ENCODE measurements around the gene NR5A1.
A peak's percentile ranks its signal among the peaks of the same experiment; 100 is the strongest.

Gene NR5A1

GRCh38 chr9:124486778-124487259 lies 20.4 kb downstream of the NR5A1 start:
- no peak overlapping the region for H3K9ac ChIP-seq (ENCODE audit: low read depth, low read length)
- H3K4me3 ChIP-seq (ENCODE audit: low read length): no peak overlapping the region
- H3K36me3 ChIP-seq (ENCODE audit: insufficient read depth, low read length): no peaks in the 10 kb centered on the region
- H3K4me1 ChIP-seq (ENCODE audit: control insufficient read depth, insufficient read depth, low read length): no peaks in the 10 kb centered on the region
- no peak overlapping the region for H3K4me2 ChIP-seq (ENCODE audit: low read length)
- H3K9me3 ChIP-seq (replicated peaks; ENCODE audit: low read length): no peaks in the 10 kb centered on the region
- peaks cover 71% of the 10 kb centered on the region for H3K27me3 ChIP-seq (ENCODE audit: control insufficient read depth, insufficient read depth, low read length)

- Histone ChIP-seq H3K9me3 (replicated peaks; ENCODE audit: low read length) (no peaks in the 10 kb centered on the region), H3K4me1 (ENCODE audit: control insufficient read depth, insufficient read depth, low read length) (no peaks in the 10 kb centered on the region), H3K4me2 (ENCODE audit: low read length) (no peak overlapping the region), H3K27me3 (ENCODE audit: control insufficient read depth, insufficient read depth, low read length) (peaks cover 76% of the 10 kb centered on the region), H3K9ac (ENCODE audit: low read depth, low read length) (no peak overlapping the region), H3K36me3 (ENCODE audit: insufficient read depth, low read length) (no peaks in the 10 kb centered on the region), H3K4me3 (ENCODE audit: low read length) (no peak overlapping the region)
These were observed 21.3 kb downstream of the NR5A1 start for GRCh38 chr9:124485936-124486335.

DNA sequence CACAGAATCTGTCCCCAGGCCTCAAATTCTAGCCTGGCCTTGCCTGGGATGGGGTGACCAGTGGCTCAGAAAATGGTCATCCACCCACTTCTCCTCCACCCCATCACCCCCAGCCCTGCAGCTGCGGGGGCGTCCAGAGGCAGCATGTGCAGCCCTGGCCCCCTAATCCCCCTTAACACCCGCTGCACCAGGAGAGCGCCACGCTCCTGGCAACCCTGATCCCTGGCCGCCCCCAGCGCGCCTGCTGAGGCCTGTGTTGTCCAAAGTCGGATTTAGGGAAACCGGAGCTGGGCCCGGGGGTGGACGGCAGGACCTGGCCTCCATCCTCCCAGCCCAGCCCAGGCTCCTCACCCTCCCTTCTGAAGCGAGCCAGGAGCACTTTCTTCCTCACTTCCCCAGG lies 22.0 kb downstream of the NR5A1 start:
- no peak overlapping the region for H3K4me2 ChIP-seq (ENCODE audit: low read length)
- no peaks in the 10 kb centered on the region for H3K36me3 ChIP-seq (ENCODE audit: insufficient read depth, low read length)
- no peak overlapping the region for H3K4me3 ChIP-seq (ENCODE audit: low read length)
- H3K9me3 ChIP-seq (replicated peaks; ENCODE audit: low read length): no peaks in the 10 kb centered on the region
- no peaks in the 10 kb centered on the region for H3K4me1 ChIP-seq (ENCODE audit: control insufficient read depth, insufficient read depth, low read length)
- no peak overlapping the region for H3K9ac ChIP-seq (ENCODE audit: low read depth, low read length)
- H3K27me3 ChIP-seq (ENCODE audit: control insufficient read depth, insufficient read depth, low read length): peaks cover 76% of the 10 kb centered on the region

GRCh38 chr9:124483481-124483880 lies 23.7 kb downstream of the NR5A1 start:
- no peak overlapping the region for H3K4me3 ChIP-seq (ENCODE audit: low read length)
- H3K9ac ChIP-seq (ENCODE audit: low read depth, low read length): no peak overlapping the region
- peaks cover 77% of the 10 kb centered on the region for H3K27me3 ChIP-seq (ENCODE audit: control insufficient read depth, insufficient read depth, low read length)
- H3K36me3 ChIP-seq (ENCODE audit: insufficient read depth, low read length): no peaks in the 10 kb centered on the region
- no peaks in the 10 kb centered on the region for H3K9me3 ChIP-seq (replicated peaks; ENCODE audit: low read length)
- no peaks in the 10 kb centered on the region for H3K4me1 ChIP-seq (ENCODE audit: control insufficient read depth, insufficient read depth, low read length)
- H3K4me2 ChIP-seq (ENCODE audit: low read length): no peak overlapping the region

GRCh38 chr9:124482431-124483031 lies 24.7 kb downstream of the NR5A1 start:
- Histone ChIP-seq H3K4me3 (ENCODE audit: low read length) (no peak overlapping the region), H3K4me2 (ENCODE audit: low read length) (no peak overlapping the region), H3K27me3 (ENCODE audit: control insufficient read depth, insufficient read depth, low read length) (peaks cover 74% of the 10 kb centered on the region), H3K9me3 (replicated peaks; ENCODE audit: low read length) (no peaks in the 10 kb centered on the region), H3K4me1 (ENCODE audit: control insufficient read depth, insufficient read depth, low read length) (no peaks in the 10 kb centered on the region), H3K36me3 (ENCODE audit: insufficient read depth, low read length) (no peaks in the 10 kb centered on the region), H3K9ac (ENCODE audit: low read depth, low read length) (no peak overlapping the region)

DNA sequence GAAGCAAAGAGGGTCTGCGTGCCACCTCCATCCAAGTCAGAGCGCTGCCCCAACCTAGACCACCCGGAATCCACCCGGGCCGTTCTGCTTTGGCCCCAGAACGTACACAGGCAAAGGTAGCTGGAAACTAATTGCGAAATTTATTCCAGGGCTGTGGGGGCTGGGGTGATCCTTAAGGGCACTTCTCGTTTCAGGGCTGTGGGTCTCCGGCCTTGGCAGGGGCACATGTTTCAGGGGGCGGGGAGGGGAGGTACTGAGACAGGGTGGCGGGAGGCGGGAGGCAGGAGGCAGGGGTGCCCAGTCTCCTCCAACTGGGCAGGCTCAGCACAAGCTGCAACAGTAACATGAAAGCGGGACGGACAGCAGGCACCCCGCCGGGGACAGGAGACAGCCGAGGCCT lies 26.1 kb downstream of the NR5A1 start:
- Histone ChIP-seq H3K4me1 (ENCODE audit: control insufficient read depth, insufficient read depth, low read length) (no peaks in the 10 kb centered on the region), H3K9me3 (replicated peaks; ENCODE audit: low read length) (no peaks in the 10 kb centered on the region), H3K27me3 (ENCODE audit: control insufficient read depth, insufficient read depth, low read length) (peaks cover 73% of the 10 kb centered on the region), H3K4me3 (ENCODE audit: low read length) (no peak overlapping the region), H3K4me2 (ENCODE audit: low read length) (no peak overlapping the region), H3K36me3 (ENCODE audit: insufficient read depth, low read length) (no peaks in the 10 kb centered on the region), H3K9ac (ENCODE audit: low read depth, low read length) (no peak overlapping the region)

DNA sequence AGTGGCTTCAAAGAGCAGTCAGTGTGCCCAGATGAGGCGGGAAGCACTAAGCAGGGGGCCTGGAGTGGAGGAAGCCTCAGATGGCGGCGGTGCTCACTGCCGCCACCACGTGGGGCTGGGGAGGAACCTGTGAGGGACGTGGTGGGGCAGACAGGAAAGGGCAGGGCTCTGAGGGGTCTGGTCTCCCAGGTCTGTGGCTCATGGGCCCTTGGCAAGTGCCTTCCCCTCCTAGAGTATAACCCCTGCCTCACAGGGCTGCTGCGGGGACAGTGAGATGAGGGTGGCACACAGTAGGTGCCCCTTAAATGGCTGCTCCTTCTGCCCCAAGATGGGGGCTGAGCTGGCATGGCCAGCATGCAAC lies 26.6 kb downstream of the NR5A1 start:
- Histone ChIP-seq H3K4me3 (ENCODE audit: low read length) (no peak overlapping the region), H3K36me3 (ENCODE audit: insufficient read depth, low read length) (no peaks in the 10 kb centered on the region), H3K9ac (ENCODE audit: low read depth, low read length) (no peak overlapping the region), H3K9me3 (replicated peaks; ENCODE audit: low read length) (no peaks in the 10 kb centered on the region), H3K4me2 (ENCODE audit: low read length) (no peak overlapping the region), H3K4me1 (ENCODE audit: control insufficient read depth, insufficient read depth, low read length) (no peaks in the 10 kb centered on the region), H3K27me3 (ENCODE audit: control insufficient read depth, insufficient read depth, low read length) (peaks cover 75% of the 10 kb centered on the region)

GRCh38 chr9:124479947-124480620 lies 27.1 kb downstream of the NR5A1 start:
- Histone ChIP-seq H3K4me2 (ENCODE audit: low read length) (no peak overlapping the region), H3K4me1 (ENCODE audit: control insufficient read depth, insufficient read depth, low read length) (no peaks in the 10 kb centered on the region), H3K27me3 (ENCODE audit: control insufficient read depth, insufficient read depth, low read length) (peaks cover 72% of the 10 kb centered on the region), H3K9me3 (replicated peaks; ENCODE audit: low read length) (no peaks in the 10 kb centered on the region), H3K9ac (ENCODE audit: low read depth, low read length) (no peak overlapping the region), H3K36me3 (ENCODE audit: insufficient read depth, low read length) (no peaks in the 10 kb centered on the region), H3K4me3 (ENCODE audit: low read length) (no peak overlapping the region)

DNA sequence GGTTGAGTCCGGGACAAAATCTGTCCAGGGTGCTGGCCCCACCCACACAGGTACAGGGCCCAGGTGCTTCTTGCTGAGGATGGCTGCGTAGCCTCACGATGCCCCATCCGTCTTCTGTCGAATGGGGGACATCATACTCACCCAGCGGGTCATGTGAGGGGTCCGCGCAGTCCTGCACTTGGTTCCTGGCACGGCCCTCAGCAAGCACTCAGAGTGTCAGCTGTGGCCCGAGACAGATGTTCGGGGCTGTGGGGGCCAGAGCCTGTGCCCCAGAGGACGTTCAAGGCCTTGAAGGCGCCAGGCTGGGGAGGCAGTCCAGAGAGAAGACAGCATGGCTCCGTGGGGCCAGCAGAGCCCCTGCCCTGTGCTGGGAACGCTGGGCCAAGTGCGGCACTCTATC lies 27.8 kb downstream of the NR5A1 start:
- H3K4me3 ChIP-seq (ENCODE audit: low read length): no peak overlapping the region
- H3K27me3 ChIP-seq (ENCODE audit: control insufficient read depth, insufficient read depth, low read length): peaks cover 74% of the 10 kb centered on the region
- no peak overlapping the region for H3K9ac ChIP-seq (ENCODE audit: low read depth, low read length)
- H3K9me3 ChIP-seq (replicated peaks; ENCODE audit: low read length): no peaks in the 10 kb centered on the region
- H3K4me2 ChIP-seq (ENCODE audit: low read length): no peak overlapping the region
- H3K36me3 ChIP-seq (ENCODE audit: insufficient read depth, low read length): no peaks in the 10 kb centered on the region
- H3K4me1 ChIP-seq (ENCODE audit: control insufficient read depth, insufficient read depth, low read length): no peaks in the 10 kb centered on the region

- Histone ChIP-seq H3K27me3 (ENCODE audit: control insufficient read depth, insufficient read depth, low read length) (peaks cover 76% of the 10 kb centered on the region), H3K4me2 (ENCODE audit: low read length) (no peak overlapping the region), H3K36me3 (ENCODE audit: insufficient read depth, low read length) (no peaks in the 10 kb centered on the region), H3K4me3 (ENCODE audit: low read length) (no peak overlapping the region), H3K4me1 (ENCODE audit: control insufficient read depth, insufficient read depth, low read length) (no peaks in the 10 kb centered on the region), H3K9ac (ENCODE audit: low read depth, low read length) (no peak overlapping the region), H3K9me3 (replicated peaks; ENCODE audit: low read length) (no peaks in the 10 kb centered on the region)
These were observed 28.8 kb downstream of the NR5A1 start for GRCh38 chr9:124478354-124478753.

DNA sequence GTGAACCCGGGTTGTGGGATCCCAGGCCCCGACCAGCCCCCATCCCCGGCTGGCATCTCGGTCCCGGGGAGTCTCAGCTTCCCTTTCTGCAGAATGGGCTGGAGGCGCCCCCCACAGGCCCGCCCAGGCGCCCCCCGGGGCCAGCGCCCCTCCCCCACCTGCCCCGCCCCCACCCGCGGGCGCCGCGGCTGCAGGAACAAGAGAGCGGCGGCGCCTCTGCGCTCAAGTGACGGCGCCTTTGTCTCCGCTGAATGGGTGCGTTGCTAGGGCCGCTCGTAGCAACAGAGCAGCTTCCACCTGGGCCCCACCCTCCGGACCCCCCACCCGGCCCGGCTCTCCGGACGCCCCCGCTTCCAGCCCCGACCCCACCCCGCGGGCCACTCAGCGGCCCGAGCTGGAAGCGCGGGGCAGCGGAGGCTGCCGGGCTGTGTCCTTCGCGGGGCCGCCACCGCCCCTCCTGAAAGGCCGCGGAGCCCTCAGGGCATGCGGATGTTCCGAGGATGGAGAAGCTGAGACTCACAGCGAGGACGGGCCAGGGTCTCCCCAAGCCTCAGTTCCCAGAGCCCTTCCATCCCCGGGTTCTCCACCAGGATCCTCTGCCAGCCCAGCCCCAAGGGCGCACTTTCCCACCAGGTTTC lies 29.4 kb downstream of the NR5A1 start:
- Histone ChIP-seq H3K4me2 (ENCODE audit: low read length) (peak overlapping the region; percentile 29), H3K4me3 (ENCODE audit: low read length) (no peak overlapping the region), H3K9ac (ENCODE audit: low read depth, low read length) (no peak overlapping the region)

More for the DNA sequence above, 29.4 kb downstream of the NR5A1 start:
- Histone ChIP-seq H3K27me3 (ENCODE audit: control insufficient read depth, insufficient read depth, low read length) (peaks cover 76% of the 10 kb centered on the region), H3K9me3 (replicated peaks; ENCODE audit: low read length) (no peaks in the 10 kb centered on the region), H3K4me1 (ENCODE audit: control insufficient read depth, insufficient read depth, low read length) (no peaks in the 10 kb centered on the region), H3K36me3 (ENCODE audit: insufficient read depth, low read length) (no peaks in the 10 kb centered on the region)

Measured in skeletal muscle satellite cell (primary cell).